ENCODE data around the gene NPRL2. TPM values are rescaled to one million over a fixed set of nuclear protein-coding genes. Genes with fewer than 3 reads are reported as not detected.

The NPRL2 gene
- total and polyA plus RNA-seq, 2 of the 13 experiments (the other 11 are each of a cell fraction or from before 2014, with no cell fraction given), result 30.6 to 51.4 TPM

- no peak overlapping the region for H3K4me3 ChIP-seq (replicated peaks in 1 of 3; ENCODE audit: insufficient read depth in 1 of 3, low read depth in 2 of 3, low read length in 3 of 3)
- H3K4me1 ChIP-seq (ENCODE audit: insufficient read depth, low read length), result peaks cover 59% of the 10 kb centered on the region
- no peak for TF ChIP-seq SSRP1 (CRISPR knock-in tag; IDR thresholded peaks at IDR 0.05)
- TF ChIP-seq CENPBD1 (CRISPR knock-in tag; IDR thresholded peaks at IDR 0.05; ENCODE audit: borderline replicate concordance, low read depth), result no peak
- TF ChIP-seq NFE2L2 (IDR thresholded peaks at IDR 0.05; ENCODE audit: low read length), result no peak
- TF ChIP-seq NFRKB (IDR thresholded peaks at IDR 0.05), result no peak
- TF ChIP-seq PHF21A (CRISPR knock-in tag; IDR thresholded peaks at IDR 0.05), result no peak
- no peak for TF ChIP-seq ATF7-NPFF (CRISPR knock-in tag; IDR thresholded peaks at IDR 0.05; ENCODE audit: low read depth)
- no peak for TF ChIP-seq ZMAT5 (CRISPR knock-in tag; IDR thresholded peaks at IDR 0.05; ENCODE audit: borderline replicate concordance, low read depth)
- TF ChIP-seq AGO1 (IDR thresholded peaks at IDR 0.05; ENCODE audit: low read depth, low read length, poor library complexity, severe bottlenecking), result no peak
- TF ChIP-seq IRX3 (CRISPR knock-in tag; IDR thresholded peaks at IDR 0.05; ENCODE audit: borderline replicate concordance, low read depth), result no peak
- no peak for ATAC-seq
- 86% methylated on average over 14 of the region's 14 CpGs for WGBS (ENCODE audit: low lambda C conversion rate)
- H3K9ac ChIP-seq (ENCODE audit: insufficient read depth, low read depth, low read length), result no peak overlapping the region
- H2AFZ ChIP-seq (ENCODE audit: low read length), result no peak overlapping the region
- no TSS peak for BruUV-seq (replicated peaks)
- no peak for FAIRE-seq
- no peaks in the 10 kb centered on the region; the same call in 1 of the 2 replicates for H4K20me1 ChIP-seq (ENCODE audit: insufficient read depth, low read length)
- H3K9me3 ChIP-seq (ENCODE audit: low read length), result no peaks in the 10 kb centered on the region
- CTCF ChIA-PET (ENCODE audit: low intra/inter-chr PET ratio, low total read pairs), result no interaction called here
- peaks cover 1 to 2% of the 10 kb centered on the region in 2 experiments; a peak in 1 of 5 replicates for H3K27me3 ChIP-seq (ENCODE audit: control insufficient read depth in 1 of 2, insufficient read depth in 2 of 2, low read length in 2 of 2)
- POLR2A ChIA-PET, result no interaction called here
- in situ Hi-C loops (cut with HindIII; ENCODE audit: extremely low pct_ligation_motif_present, low pct_unique_long_range_greater_than_20kb), result loop anchor here (10.0 kb wide), 1 partner anchor 205 kb away; no protein-coding TSS in a partner anchor
- H3K4me2 ChIP-seq (ENCODE audit: low read depth, low read length), result no peak overlapping the region
- intact Hi-C loops (cut with micrococcal nuclease; ENCODE audit: unreplicated experiment), result loop anchor here (10.0 kb wide), 1 partner anchor 205 kb away; no protein-coding TSS in a partner anchor
- no peak for DNase-seq (ENCODE audit: low spot score)
- 0 out of 5 replicates have a peak, but pooled peaks cover 0 to 1% of the 10 kb centered on the region in 2 experiments for H3K36me3 ChIP-seq (replicated peaks in 1 of 2; ENCODE audit: control insufficient read depth in 1 of 2, insufficient read depth in 2 of 2, low read length in 2 of 2)
- H3K79me2 ChIP-seq (ENCODE audit: insufficient read depth, low read length), result peaks cover 22% of the 10 kb centered on the region
- no peak overlapping the region for H3K27ac ChIP-seq (ENCODE audit: extremely low read length, insufficient read depth, low read length)
Measured at GRCh38 chr3:50339485-50340146, 11.0 kb downstream of the NPRL2 start.

Data from HepG2 (cell line).